SK-N-SH treated with all-trans-retinoic acid at 6 μM for 48 hours (cell line): ENCODE measurements around the gene SLC6A4.

Experiments
- BACH2 ChIP-seq: fragments of 250-450 bp; sonication (Bioruptor Pico); IDR thresholded peaks from 2 replicates; pipeline ENCODE4 v1.9.0; 2021; ENCODE audit warnings: mild to moderate bottlenecking, borderline replicate concordance
- CSRNP3 ChIP-seq: fragments of 250-450 bp; sonication (Bioruptor Pico); IDR thresholded peaks from 2 replicates; pipeline ENCODE4 v1.5.1; 2021; ENCODE audit warnings: mild to moderate bottlenecking, moderate library complexity
- ISL1 ChIP-seq: fragments of 250-450 bp; sonication (Bioruptor Pico); IDR thresholded peaks from 2 replicates; pipeline ENCODE4 v2.1.2; 2022; ENCODE audit warnings: mild to moderate bottlenecking, moderate library complexity
- POU6F1 ChIP-seq: fragments of 250-450 bp; sonication (Bioruptor Pico); IDR thresholded peaks from 2 replicates; pipeline ENCODE4 v1.8.0; 2021; ENCODE audit warnings: low read depth, mild to moderate bottlenecking, moderate library complexity, borderline replicate concordance
- RARB ChIP-seq: fragments of 250-450 bp; sonication (Bioruptor Pico); IDR thresholded peaks from 2 replicates; pipeline ENCODE4 v1.8.0; 2021; ENCODE audit warnings: mild to moderate bottlenecking, moderate library complexity
- TCF4 ChIP-seq: fragments of 250-450 bp; sonication (Bioruptor Pico); IDR thresholded peaks from 2 replicates; pipeline ENCODE4 v1.8.0; 2021; ENCODE audit warnings: mild to moderate bottlenecking, moderate library complexity, borderline replicate concordance
- ZC3H10 ChIP-seq: fragments of 250-450 bp; sonication (Bioruptor Pico); IDR thresholded peaks from 2 replicates; pipeline ENCODE4 v1.5.1; 2021; ENCODE audit warnings: mild to moderate bottlenecking, moderate library complexity
- ZFP30 ChIP-seq: fragments of 450-650 bp; formaldehyde crosslinking; IDR thresholded peaks from 2 replicates; pipeline ENCODE4 v1.5.0; 2022; ENCODE audit warnings: mild to moderate bottlenecking, moderate library complexity
- ZNF70 ChIP-seq: fragments of 450-650 bp; formaldehyde crosslinking; IDR thresholded peaks from 2 replicates; pipeline ENCODE4 v1.5.0; 2020; ENCODE audit warnings: mild to moderate bottlenecking, moderate library complexity

- no peak for TF ChIP-seq ZNF70 (CRISPR knock-in tag)
- no peak for TF ChIP-seq BACH2 (CRISPR knock-in tag)
- no peak for TF ChIP-seq ZFP30 (CRISPR knock-in tag)
- no peak for TF ChIP-seq RARB (CRISPR knock-in tag)
- no peak for TF ChIP-seq ISL1
- TF ChIP-seq CSRNP3 (CRISPR knock-in tag), result no peak
- no peak for TF ChIP-seq ZC3H10
- no peak for TF ChIP-seq TCF4 (CRISPR knock-in tag)
- TF ChIP-seq POU6F1 (CRISPR knock-in tag), result no peak
These were observed 47.9 kb downstream of the SLC6A4 start for GRCh38 chr17:30187573-30187972.
